SK-N-MC (cell line): ENCODE data around the gene CPAMD8.
"Not testable (repeated sequence)": the region's sequence is repeated elsewhere in the genome, so short reads cannot be mapped to it uniquely, and the experiment has no call there.

Source experiments
- DNase-seq: peaks from one replicate; pipeline ENCODE4 v3.0.0-alpha.2; 2011; ENCODE audit warnings: low read depth, low spot score
- H3K27ac ChIP-seq: fragments of 200-600 bp; sonication (generic); 2 replicates; pipeline ENCODE4 v1.5.1; 2016; ENCODE audit warnings: mixed run types
- H3K36me3 ChIP-seq: fragments of 200-600 bp; sonication (generic); 2 replicates; pipeline ENCODE4 v1.6.1; 2017; ENCODE audit warnings: antibody characterized with exemption, low read length, mixed read lengths; ENCODE audit not compliant: insufficient read depth
- H3K4me3 ChIP-seq: fragments of 200-600 bp; sonication (generic); 2 replicates; pipeline ENCODE4 v1.5.1; 2016
- H3K9ac ChIP-seq: fragments of 200-600 bp; sonication (generic); 2 replicates; pipeline ENCODE4 v1.8.0; 2017; ENCODE audit warnings: mixed run types, mixed read lengths; ENCODE audit not compliant: insufficient read length
- H3K9me3 ChIP-seq: fragments of 200-600 bp; sonication (generic); 2 replicates; pipeline ENCODE4 v1.6.1; 2017; ENCODE audit warnings: low read depth, mild to moderate bottlenecking, antibody characterized with exemption, low read length, moderate library complexity, mixed read lengths
- EZH2 ChIP-seq: fragments of 200-600 bp; sonication (generic); IDR thresholded peaks from one replicate; pipeline ENCODE4 v1.6.1; 2017; ENCODE audit warnings: antibody characterized with exemption
- FOXP2 ChIP-seq: optimal IDR thresholded peaks from 2 replicates; pipeline ENCODE3; 2011; ENCODE audit warnings: mild to moderate bottlenecking, moderate library complexity; ENCODE audit not compliant: insufficient read depth; ENCODE audit errors: extremely low read length, control extremely low read depth
- POLR2AphosphoS5 ChIP-seq: IDR thresholded peaks from 2 replicates; pipeline ENCODE4 v1.6.1; 2012; ENCODE audit warnings: mild to moderate bottlenecking, low read depth, low read length, borderline replicate concordance

CPAMD8 gene

DNA sequence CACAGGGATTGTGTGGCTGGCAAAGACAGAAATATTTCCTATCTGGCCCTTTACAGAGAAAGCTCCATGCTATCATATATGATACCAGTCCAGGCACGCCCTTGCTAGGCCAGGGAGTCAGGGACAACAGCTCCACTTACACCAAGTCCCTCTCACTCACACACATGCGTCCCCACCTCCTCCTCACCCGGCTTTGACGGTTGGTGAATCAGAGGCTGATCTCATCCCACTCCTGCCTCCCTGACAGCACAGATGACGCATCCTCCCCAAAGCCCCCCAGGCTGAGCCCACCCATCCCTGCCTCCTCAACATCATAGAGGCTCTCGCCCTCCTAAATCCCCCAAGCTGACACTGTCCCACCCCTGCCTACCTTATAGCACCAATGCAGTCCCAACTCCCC lies 75.1 kb downstream of the CPAMD8 start:
- no peak overlapping the region for H3K9ac ChIP-seq
- no peaks in the 10 kb centered on the region for H3K36me3 ChIP-seq
- no peak for DNase-seq
- no peak overlapping the region for H3K4me3 ChIP-seq
- no peak overlapping the region for H3K27ac ChIP-seq
- TF ChIP-seq FOXP2 = no peak
- no peak for TF ChIP-seq EZH2
- TF ChIP-seq POLR2AphosphoS5 = no peak
- no peaks in the 10 kb centered on the region for H3K9me3 ChIP-seq

DNA sequence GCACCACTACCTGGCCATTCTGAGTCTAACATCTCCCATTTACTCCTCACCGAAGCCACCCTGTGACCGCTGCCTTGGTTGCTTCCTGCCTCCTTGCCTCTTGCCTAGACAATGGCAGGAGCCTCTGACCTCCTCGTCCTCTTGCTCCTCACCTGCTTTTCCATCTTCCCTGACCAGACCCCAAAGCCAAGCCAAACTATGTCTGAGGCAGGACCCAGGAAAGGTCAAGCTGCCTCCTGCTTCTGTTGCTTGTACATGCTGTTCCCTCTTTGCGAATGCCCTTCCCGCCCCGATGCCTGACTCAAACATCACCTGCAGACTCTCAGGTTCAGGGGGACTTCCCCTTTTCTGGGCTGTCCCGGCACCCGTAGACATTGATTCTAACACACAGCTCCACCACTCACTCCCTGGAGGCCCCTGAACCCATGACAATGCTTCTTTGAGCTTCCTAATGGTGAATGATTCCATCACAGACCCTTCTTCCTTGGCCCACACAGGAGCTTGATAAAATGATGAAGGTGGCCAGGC lies 77.0 kb downstream of the CPAMD8 start:
- DNase-seq = no peak
- TF ChIP-seq POLR2AphosphoS5 = no peak
- no peak for TF ChIP-seq FOXP2
- TF ChIP-seq EZH2 = no peak
- H3K36me3 ChIP-seq = no peaks in the 10 kb centered on the region
- no peak overlapping the region for H3K27ac ChIP-seq
- H3K9ac ChIP-seq = no peak overlapping the region
- no peak overlapping the region for H3K4me3 ChIP-seq
- no peaks in the 10 kb centered on the region for H3K9me3 ChIP-seq

GRCh38 chr19:16946951-16947940 lies 79.4 kb downstream of the CPAMD8 start:
- TF ChIP-seq EZH2 = no peak
- no peak for TF ChIP-seq FOXP2
- TF ChIP-seq POLR2AphosphoS5 = no peak
- H3K36me3 ChIP-seq = no peaks in the 10 kb centered on the region
- H3K9ac ChIP-seq = no peak overlapping the region
- H3K4me3 ChIP-seq = no peak overlapping the region
- no peak for DNase-seq
- no peak overlapping the region for H3K27ac ChIP-seq
- H3K9me3 ChIP-seq = no peaks in the 10 kb centered on the region

GRCh38 chr19:16945762-16946465 lies 80.7 kb downstream of the CPAMD8 start:
- DNase-seq = no peak
- no peak overlapping the region for H3K4me3 ChIP-seq
- TF ChIP-seq POLR2AphosphoS5 (no peak), EZH2 (no peak), FOXP2 (no peak)
- H3K27ac ChIP-seq = no peak overlapping the region
- no peak overlapping the region for H3K9ac ChIP-seq
- H3K9me3 ChIP-seq = no peaks in the 10 kb centered on the region
- no peaks in the 10 kb centered on the region for H3K36me3 ChIP-seq

DNA sequence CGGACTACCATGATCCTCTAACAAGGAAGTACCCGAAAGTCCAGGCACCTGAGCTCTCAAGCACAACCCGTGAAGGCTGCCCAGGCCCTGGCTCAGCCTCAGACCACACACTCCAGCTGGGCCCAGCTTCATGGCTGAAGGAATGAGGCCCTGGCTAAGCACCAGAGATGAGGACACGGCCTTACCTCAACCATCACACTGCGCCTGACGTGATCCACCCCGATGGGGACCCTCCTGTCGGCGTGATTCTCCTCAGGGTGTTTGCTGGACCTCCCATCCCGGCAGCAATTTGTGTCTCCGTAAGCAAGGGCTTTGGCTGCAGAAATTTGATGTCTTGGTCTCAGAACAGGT lies 81.3 kb downstream of the CPAMD8 start:
- no peak overlapping the region for H3K9ac ChIP-seq
- H3K9me3 ChIP-seq = no peaks in the 10 kb centered on the region
- H3K27ac ChIP-seq = no peak overlapping the region
- no peak for DNase-seq
- TF ChIP-seq POLR2AphosphoS5 = no peak
- no peaks in the 10 kb centered on the region for H3K36me3 ChIP-seq
- H3K4me3 ChIP-seq = no peak overlapping the region

DNA sequence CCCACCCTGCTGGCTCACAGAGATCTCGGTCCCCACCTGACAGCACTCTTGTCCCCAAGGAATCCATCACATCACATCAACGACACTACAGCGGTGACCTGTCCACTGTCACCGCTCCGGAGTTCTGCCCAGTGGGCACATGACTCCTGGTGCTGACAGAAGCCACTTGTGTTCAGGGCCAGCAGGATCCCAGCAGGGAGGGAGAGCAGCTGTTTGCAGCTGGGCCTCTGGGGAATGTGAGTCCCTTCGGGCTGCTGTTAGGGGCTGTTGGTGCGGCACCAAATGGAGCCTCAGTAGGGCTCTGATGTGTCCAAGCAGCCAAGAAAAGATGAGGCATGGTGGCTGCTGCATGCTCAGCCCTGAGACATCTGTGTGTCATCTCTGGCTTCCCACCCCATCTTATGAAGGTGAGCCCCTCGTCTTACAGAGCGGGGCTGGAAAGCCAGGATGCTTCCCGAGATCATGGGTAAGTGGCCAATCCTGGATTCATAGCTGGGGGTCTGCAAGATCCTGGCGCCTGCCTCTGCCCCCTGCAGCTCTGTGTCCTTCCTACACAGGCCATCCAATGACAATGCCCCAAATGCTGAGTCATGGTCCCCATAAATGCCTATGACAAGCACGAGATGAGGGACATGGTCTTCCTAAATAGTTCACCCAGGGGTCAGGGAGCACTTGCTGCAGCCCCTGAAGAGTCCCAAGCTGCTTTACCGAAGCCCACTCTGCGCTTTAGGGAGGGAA lies 81.8 kb downstream of the CPAMD8 start:
- no peaks in the 10 kb centered on the region for H3K9me3 ChIP-seq
- TF ChIP-seq FOXP2 = no peak
- no peak for TF ChIP-seq POLR2AphosphoS5
- no peak for TF ChIP-seq EZH2
- H3K27ac ChIP-seq = no peak overlapping the region
- H3K9ac ChIP-seq = no peak overlapping the region
- H3K36me3 ChIP-seq = no peaks in the 10 kb centered on the region
- H3K4me3 ChIP-seq = no peak overlapping the region
- no peak for DNase-seq

DNA sequence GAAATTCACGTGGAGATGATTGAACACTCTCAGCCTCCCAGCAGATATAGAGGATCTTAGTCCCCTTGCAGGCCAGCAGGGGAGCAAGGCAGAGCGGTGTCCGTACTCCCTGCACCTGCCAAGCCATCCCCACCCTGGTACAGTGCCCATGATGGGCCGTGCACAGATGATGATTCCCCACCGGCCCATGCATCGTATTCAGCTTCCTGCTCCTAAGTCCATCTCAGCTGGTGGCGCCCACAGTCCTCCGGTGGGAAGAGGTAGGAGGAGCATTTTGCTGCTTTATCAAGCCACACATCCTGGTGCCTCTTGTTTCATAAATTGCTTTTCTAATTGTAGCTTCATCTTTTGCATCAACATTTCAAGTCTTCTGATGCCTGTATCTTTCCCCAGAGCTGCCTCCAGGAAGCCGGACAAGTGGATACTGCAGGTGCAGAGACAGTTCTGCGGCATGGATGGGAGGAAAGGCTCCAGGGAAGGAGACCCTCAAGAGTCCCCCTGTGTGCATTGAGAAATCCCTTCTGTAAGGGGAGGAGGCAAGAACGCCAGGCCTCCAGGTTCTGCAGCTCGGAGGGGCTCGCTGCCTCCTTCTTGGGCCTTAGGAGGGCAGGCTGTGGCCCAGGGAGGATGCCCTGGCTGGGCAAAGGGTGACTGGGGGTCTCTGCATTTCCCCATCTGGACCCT lies 82.5 kb downstream of the CPAMD8 start:
- TF ChIP-seq FOXP2 (no peak), EZH2 (no peak), POLR2AphosphoS5 (no peak)
- DNase-seq = no peak
- Histone ChIP-seq H3K36me3 (no peaks in the 10 kb centered on the region), H3K9me3 (no peaks in the 10 kb centered on the region), H3K27ac (no peak overlapping the region), H3K4me3 (no peak overlapping the region), H3K9ac (no peak overlapping the region)

DNA sequence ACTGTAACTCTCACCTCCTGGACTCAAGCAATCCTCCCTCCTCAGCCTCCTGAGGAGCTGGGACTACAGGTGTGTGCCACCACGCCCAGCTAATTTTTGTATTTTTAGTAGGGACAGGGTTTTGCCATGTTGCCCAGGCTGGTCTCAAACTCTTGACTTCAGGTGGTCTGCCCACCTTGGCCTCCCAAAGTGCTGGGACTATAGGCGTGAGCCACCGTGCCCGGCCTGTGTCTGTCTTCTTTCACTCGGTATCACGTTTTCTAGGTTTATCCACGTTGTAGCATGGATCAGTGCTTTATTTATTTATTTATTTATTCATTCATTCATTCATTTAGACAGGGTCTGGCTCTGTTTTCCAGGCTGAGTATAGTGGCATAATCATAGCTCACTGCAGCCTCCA lies 83.5 kb downstream of the CPAMD8 start:
- H3K27ac ChIP-seq, H3K9me3 ChIP-seq, H3K4me3 ChIP-seq, H3K9ac ChIP-seq, H3K36me3 ChIP-seq, DNase-seq: not testable (repeated sequence)
